ENCODE measurements around the gene CRHR2.

Gene CRHR2

DNA sequence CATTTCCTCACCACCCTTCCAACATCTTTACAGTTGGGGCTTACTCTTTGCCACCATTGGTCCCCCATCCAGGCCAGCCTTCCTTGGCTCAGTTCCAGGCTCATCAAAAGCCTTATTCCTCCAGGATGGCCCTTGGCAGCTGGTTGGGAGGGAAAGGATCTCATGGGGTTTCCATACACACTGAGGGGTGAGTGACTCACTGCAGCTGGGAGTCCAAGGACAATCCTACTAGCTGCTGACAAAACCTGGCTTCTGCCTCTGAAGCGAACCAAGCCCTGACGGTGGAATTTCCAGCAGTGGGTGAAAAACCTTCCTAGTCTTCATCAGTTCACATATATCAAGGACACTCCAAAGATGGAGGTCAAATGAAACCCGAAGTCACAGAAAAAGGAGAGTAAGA is 22.9 kb downstream of the CRHR2 start:
- TF ChIP-seq ZNF274 (IDR thresholded peaks at IDR 0.05; ENCODE audit: low read depth, low read length): no peak
- H3K4me3 ChIP-seq (ENCODE audit: low read length): no peak overlapping the region

- no peak overlapping the region for H3K4me3 ChIP-seq (ENCODE audit: low read length)
- no peak for TF ChIP-seq ZNF274 (IDR thresholded peaks at IDR 0.05; ENCODE audit: low read depth, low read length)
Measured at GRCh38 chr7:30658479-30659074, 23.7 kb downstream of the CRHR2 start.

DNA sequence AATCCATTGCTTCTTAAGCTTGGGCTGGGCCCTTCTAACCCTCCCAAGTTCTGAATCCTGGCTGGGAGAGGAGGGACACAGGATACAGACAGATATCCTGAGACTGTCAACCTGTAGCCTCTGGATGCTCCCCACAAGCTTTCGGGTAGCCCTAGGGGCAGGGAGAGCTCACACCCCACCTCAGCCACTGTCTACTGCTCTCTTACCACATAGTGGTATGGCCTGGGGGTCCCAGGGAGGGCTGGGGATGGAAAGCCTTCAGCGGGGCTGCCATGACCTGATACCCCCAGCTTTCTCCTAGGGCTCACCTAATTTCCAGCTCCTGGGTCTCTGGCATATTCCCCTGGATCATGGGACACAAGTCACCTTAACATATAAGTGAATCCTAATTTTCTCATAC is 25.1 kb downstream of the CRHR2 start:
- no peak overlapping the region for H3K4me3 ChIP-seq (ENCODE audit: low read length)
- no peak for TF ChIP-seq ZNF274 (IDR thresholded peaks at IDR 0.05; ENCODE audit: low read depth, low read length)

- no peak for TF ChIP-seq ZNF274 (IDR thresholded peaks at IDR 0.05; ENCODE audit: low read depth, low read length)
- no peak overlapping the region for H3K4me3 ChIP-seq (ENCODE audit: low read length)
Measured at GRCh38 chr7:30656006-30656957, 26.0 kb downstream of the CRHR2 start.

GRCh38 chr7:30655096-30655970 is 26.9 kb downstream of the CRHR2 start:
- no peak overlapping the region for H3K4me3 ChIP-seq (ENCODE audit: low read length)

GRCh38 chr7:30654296-30655090 is 27.8 kb downstream of the CRHR2 start:
- no peak for TF ChIP-seq ZNF274 (IDR thresholded peaks at IDR 0.05; ENCODE audit: low read depth, low read length)
- no peak overlapping the region for H3K4me3 ChIP-seq (ENCODE audit: low read length)

More at GRCh38 chr7:30655096-30655970, 26.9 kb downstream of the CRHR2 start:
- TF ChIP-seq ZNF274 (IDR thresholded peaks at IDR 0.05; ENCODE audit: low read depth, low read length): no peak

- H3K4me3 ChIP-seq (ENCODE audit: low read length): no peak overlapping the region
- TF ChIP-seq ZNF274 (IDR thresholded peaks at IDR 0.05; ENCODE audit: low read depth, low read length): no peak
Measured at GRCh38 chr7:30652698-30653641, 29.3 kb downstream of the CRHR2 start.

DNA sequence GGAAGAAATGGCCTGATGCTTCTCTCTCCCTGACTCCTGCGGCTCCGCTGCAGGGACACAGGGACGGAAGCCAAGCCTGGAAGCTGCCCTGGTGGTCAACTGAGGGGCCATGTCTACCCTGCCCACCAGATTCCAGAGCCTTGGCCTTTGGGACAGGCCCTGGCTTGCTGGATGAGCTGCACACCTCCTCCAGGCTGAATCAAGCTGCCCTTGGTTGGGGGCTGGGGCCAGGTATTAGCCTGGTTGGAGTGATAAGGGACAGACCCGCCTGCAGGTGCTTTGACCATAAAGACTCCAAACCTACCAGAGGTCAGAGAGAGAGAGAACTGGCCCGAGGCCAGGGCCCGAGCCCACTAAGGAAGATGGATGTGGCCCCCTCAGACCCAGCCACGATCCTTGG is 30.1 kb downstream of the CRHR2 start:
- no peak for TF ChIP-seq ZNF274 (IDR thresholded peaks at IDR 0.05; ENCODE audit: low read depth, low read length)
- H3K4me3 ChIP-seq (ENCODE audit: low read length): no peak overlapping the region

- H3K4me3 ChIP-seq (ENCODE audit: low read length): no peak overlapping the region
- no peak for TF ChIP-seq ZNF274 (IDR thresholded peaks at IDR 0.05; ENCODE audit: low read depth, low read length)
Measured at GRCh38 chr7:30650421-30650808, 31.8 kb downstream of the CRHR2 start.

DNA sequence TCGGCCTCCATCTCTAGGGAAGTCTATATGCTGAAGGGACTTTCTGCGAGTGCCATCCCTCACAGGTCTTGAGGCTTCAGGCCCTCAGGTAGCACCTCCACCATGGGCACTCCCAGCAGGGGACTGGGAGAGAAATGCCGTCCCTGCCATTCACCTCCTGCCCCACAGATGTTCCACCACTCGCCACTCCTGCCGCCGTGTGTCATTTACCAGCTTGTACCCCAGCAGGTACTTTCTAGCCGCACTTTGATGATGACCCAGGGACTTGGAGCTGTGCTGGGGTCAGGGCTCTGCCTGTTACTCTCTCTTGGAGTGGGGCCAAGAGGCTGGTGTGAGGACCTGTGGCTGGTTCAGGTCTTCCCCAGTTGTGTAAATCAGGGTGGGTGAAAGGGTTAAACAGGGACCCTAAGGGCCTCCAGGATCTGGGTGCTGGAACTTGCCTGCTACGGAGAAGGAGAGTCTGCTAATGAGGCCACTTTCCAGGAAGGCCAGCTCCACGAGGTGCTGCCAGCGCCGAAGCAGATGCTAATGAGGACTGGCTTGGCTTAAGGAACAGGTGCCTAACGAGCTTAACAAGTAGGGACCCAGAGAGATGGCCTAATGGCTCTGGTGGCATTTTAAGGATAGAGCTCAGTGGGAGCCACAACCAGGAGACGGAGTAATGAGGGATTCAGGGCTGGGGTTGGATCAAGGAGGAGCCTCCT is 32.4 kb downstream of the CRHR2 start:
- TF ChIP-seq ZNF274 (IDR thresholded peaks at IDR 0.05; ENCODE audit: low read depth, low read length): no peak
- no peak overlapping the region for H3K4me3 ChIP-seq (ENCODE audit: low read length)

- H3K4me3 ChIP-seq (ENCODE audit: low read length): no peak overlapping the region
- no peak for TF ChIP-seq ZNF274 (IDR thresholded peaks at IDR 0.05; ENCODE audit: low read depth, low read length)
Measured at GRCh38 chr7:30648744-30649540, 33.3 kb downstream of the CRHR2 start.
